Tongue (tissue), 2 donors: ENCODE data around the gene CPB2. TPM values are rescaled to one million over a fixed set of nuclear protein-coding genes. Genes with fewer than 3 reads are reported as not detected.

Source experiments
- DNase-seq: peaks from one replicate; pipeline ENCODE4 v3.0.0-alpha.2; 2015
- total RNA-seq: library from RNA; depleted of rRNA; stranded (reverse); fragments of >200 nt; gene quantifications from one replicate; pipeline ENCODE4 v1.2.3, GENCODE V29; 2014

The CPB2 gene
- total RNA-seq, 1 donor from 2014 or later, result not detected

- DNase-seq, result peak; percentile 98
These were observed 52.3 kb downstream of the CPB2 start, which contains the start of gene ZC3H13 for GRCh38 chr13:46052319-46053161. Gene ZC3H13, minus strand, starts transcription at chr13:46052746. Its CDS starts 7,239 bp downstream, at chr13:46045507.

- DNase-seq, result no peak
These were observed 52.9 kb downstream of the CPB2 start for GRCh38 chr13:46051968-46052318.

DNA sequence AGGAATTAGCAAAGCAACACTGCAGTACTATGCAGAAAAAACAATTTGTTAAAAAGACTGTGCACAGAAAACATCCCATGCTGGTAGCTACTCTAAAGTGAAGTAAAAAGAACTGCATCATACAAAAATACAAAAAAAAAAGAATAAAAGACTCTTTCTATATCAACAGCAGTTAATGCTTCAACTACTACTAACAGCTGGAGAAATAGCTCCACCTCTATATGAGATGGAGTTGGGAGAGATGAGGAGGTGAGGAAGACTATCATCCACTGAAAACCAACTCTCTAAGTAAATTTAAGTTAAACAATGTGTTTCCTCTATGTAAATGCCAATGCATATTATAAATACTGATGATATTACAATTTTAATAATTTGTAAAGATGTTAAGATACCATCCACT lies 54.1 kb downstream of the CPB2 start:
- DNase-seq, result no peak

- DNase-seq, result no peak
These were observed 59.4 kb downstream of the CPB2 start for GRCh38 chr13:46045424-46045823.

DNA sequence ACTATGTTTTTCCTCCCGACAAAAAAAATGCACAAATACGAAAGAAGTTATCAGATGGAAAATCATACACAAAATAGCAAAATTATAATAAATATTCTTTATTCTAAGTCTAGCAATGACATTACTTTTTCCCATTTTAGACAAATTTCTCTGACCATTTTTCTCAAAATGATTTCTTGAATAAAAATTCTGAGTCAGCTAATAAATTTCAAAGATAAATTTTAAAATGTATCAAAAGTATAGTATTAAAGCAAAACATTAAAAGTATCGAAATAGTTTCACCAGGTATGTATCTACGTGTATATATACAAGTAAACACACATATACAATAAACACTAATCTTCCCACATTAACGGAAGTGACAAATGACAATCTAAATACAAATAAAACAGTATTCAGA lies 61.2 kb downstream of the CPB2 start:
- DNase-seq, result no peak

GRCh38 chr13:46041419-46041839 lies 63.4 kb downstream of the CPB2 start:
- no peak for DNase-seq

- DNase-seq, result no peak
These were observed 64.1 kb downstream of the CPB2 start for GRCh38 chr13:46040763-46041162.

- no peak for DNase-seq
These were observed 65.2 kb downstream of the CPB2 start for GRCh38 chr13:46039411-46040182.

GRCh38 chr13:46038296-46038695 lies 66.5 kb downstream of the CPB2 start:
- no peak for DNase-seq

GRCh38 chr13:46035066-46035465 lies 69.8 kb downstream of the CPB2 start:
- no peak for DNase-seq

GRCh38 chr13:46032341-46032740 lies 72.5 kb downstream of the CPB2 start:
- no peak for DNase-seq

- DNase-seq, result no peak
These were observed 73.1 kb downstream of the CPB2 start for GRCh38 chr13:46031581-46032263.

DNA sequence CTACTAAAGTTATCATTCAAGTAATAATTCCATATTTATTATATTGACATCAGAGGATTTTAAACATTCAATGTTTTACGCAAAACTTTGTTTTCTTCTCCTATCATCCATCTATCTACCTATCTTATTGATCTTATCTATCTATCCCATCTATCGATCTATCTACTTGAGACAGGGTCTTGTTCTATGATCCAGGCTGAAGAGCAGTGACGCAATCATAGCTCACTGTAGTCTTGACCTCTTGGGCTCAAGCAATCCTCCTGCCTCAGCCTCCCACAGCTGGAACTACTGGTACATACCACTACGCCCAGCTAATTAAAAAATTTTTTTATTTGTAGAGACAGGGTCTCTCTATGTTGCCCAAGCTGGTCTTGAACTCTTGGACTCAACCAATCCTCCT lies 79.7 kb downstream of the CPB2 start:
- DNase-seq, result no peak

DNA sequence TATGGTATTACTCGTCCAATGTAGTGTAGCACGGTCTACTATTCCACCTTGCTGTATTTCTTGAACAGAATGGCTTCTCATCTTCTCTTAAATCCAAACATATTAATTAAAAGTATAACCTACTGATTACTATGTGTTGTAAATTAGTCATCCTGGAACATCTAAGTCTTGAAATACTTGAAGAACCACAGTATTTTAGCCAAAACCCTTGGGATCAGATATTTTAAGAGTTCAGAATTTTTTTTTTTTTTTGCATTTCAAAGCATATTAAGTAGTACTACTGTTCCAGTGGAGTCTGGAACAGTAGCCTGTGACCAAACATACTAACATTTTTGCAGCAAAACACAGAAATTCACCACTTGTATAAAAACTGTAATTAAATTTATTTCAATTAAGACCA lies 82.4 kb downstream of the CPB2 start:
- no peak for DNase-seq

DNA sequence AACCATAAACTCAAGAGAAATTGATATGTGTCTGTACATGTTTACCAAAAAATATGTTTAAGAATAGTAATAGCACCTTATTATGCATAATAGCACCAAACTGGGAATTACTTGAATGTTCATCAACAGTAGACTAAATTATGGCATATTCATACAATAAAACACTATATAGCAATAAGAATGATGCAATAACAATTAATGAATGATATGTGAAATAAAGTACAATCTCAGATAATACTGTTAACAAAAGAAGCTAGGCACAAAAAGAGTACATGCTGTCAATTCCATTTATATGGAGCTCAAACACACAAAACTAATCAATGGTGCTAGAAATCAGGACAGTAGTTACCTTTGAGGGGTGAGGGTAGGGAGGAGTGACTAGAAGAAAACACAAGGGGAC lies 88.6 kb downstream of the CPB2 start:
- DNase-seq, result no peak

DNA sequence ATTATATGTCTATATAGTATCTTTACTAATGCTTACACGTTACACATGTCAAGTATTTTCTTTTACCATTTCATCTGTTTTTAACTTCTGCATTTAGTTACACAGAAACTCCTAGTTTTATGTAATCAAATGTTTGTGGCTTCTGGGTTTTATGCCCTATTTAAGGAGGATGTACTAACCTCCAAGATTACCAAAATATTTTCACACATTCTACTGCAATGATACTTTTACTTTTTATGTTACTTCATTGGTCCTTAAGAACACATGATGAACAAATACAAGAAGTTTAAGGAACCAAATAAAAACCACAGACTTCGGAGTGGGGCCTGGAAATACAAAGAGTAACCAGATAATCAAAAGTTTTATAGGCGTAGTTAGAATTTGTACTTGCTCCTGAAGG lies 89.5 kb downstream of the CPB2 start:
- DNase-seq, result no peak

DNA sequence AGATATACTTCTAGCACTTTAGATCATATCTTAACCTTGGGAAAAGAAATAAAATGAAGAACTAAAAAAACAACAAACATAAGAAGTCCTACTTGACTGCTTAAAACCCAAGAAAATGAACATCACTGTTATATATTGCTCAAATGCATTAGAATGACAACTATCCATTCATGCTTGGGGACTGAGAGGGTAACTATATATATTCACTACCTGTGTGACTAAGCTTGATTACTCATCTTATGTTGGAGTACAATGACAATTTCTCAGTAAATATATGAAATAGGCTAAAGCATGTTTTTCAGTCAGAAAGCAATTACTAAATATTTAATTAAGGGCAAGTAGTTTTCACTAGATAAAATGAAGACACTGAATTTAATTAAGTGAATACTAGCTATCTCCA lies 92.4 kb downstream of the CPB2 start:
- DNase-seq, result no peak

DNA sequence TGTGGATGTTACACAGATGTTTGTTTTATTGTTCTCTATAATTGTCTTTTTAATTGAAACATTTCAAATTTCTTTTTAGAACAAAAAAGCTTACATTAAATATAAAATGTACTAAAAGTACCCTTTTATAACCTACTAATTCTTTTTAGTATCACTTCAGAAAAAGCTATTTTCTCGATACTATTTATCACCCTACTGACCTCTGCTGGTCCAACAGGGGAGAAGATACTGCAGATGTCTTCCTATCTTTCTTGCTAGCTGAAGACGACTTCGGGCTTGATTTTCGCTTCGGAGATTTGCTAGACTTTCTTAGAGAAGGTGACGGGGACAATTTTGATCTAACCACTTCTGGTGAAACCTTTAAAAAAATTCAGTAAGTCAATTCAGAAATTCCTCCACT lies 94.7 kb downstream of the CPB2 start:
- DNase-seq, result peak; percentile 25

DNA sequence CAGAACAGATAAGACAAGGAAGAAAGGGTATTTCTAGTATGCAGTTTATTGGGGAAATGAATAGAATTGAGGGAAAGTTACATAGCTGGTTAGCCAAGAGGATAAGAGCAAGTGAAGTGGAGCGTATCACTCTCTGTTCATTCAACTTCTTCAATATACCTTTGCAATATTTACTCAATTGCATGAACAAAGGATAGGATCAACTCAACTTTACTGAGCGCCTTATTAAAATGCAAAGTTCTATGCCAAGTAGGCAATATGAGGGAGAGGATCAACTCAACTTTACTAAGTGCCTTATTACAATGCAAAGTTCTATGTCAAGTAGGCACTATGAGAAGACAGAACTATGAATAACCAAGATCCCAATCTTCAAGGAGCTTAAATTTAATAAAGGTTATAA lies 96.2 kb downstream of the CPB2 start:
- DNase-seq, result peak; percentile 18

- DNase-seq, result no peak
These were observed 98.0 kb downstream of the CPB2 start for GRCh38 chr13:46006688-46007452.

DNA sequence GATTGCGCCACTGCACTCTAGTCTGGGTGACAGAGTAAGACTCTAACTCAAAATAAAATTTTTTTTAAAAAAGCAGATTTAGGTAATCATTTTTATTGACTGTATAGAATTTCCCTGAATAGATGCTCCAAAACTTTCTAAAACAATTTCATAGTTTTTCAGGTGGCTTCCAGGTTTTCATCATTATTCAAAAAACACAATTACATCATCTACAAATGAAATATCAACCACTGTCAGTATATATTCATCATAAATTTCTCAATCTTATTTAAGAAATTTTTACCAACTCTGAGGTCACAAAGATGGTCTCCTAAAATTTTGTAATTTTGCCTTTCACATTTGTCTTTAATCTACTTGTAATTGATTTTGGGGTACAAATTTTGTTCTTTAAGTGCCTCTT lies 100.3 kb downstream of the CPB2 start:
- no peak for DNase-seq
